H1 (cell line): ENCODE measurements around the gene MCM3AP. TPM values are rescaled to one million over a fixed set of nuclear protein-coding genes. Genes with fewer than 3 reads are reported as not detected.

Source experiments
- RAD21 ChIP-seq, 2 experiments: IDR thresholded peaks in 1 of 2; conservative IDR thresholded peaks in 1 of 2; 2 replicates each; pipeline ENCODE4 v1.6.1; 2011; ENCODE audit warnings: low read depth in 2 of 2, low read length in 2 of 2, improper control_type of control experiment in 1 of 2, inconsistent platforms in 1 of 2, mild to moderate bottlenecking in 1 of 2, moderate library complexity in 1 of 2
- polyA plus RNA-seq, 7 experiments: library from polyadenylated mRNA; depleted of rRNA in 3 of 7; stranded (reverse) in 5 of 7; unstranded in 2 of 7; fragments of >200 nt in 5 of 7; fragments of 200-250 nt in 2 of 7; gene quantifications; 1 replicate in 5 of 7; 2 replicates in 1 of 7; 4 replicates in 1 of 7; pipeline versions ENCODE4 v1.2.1 to v1.2.3, GENCODE V29; 2011 to 2013; ENCODE audit warnings: missing spikeins in 2 of 7, mixed read lengths in 2 of 7
- total RNA-seq: library from RNA; stranded (reverse); fragmentation: NEBNext Ultra II Directional; extraction: Animal tissue kit (Norgen Biotek cat#: 25700); gene quantifications from 2 replicates; pipeline ENCODE4 v1.2.1, GENCODE V29; 2021

The MCM3AP gene
- total and polyA plus RNA-seq, 2 of the 8 experiments (the other 6 are each of a cell fraction or from before 2014, with no cell fraction given), result 37.2 to 119 TPM

GRCh38 chr21:46307625-46308024 is 22.2 kb upstream of the MCM3AP start (continued):
- no peak for TF ChIP-seq RAD21 (IDR thresholded peaks at IDR 0.05 in 1 of 2, conservative IDR thresholded peaks at IDR 0.05 in 1 of 2; ENCODE audit: low read depth in 2 of 2, low read length in 2 of 2)
